ENCODE data around the gene ESR2.

DNA sequence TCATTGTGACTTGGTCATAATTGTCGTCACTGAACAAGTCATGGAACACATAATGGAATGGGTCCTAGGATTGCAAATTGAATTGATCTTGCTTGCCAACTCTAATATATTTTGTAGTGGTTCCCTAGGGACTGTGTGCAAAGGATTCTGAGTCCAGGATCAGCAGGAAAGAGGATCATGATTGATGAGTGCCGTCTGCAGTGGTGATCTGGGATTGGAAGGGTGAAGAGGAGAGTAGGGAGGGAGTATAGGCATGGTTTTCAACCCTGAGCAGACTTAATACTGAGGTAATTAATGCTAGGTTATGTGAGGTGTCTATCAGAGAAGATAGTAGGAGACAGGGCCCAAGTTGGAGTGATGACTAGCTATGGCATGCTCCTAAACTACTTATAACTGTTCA is 168.9 kb downstream of the ESR2 start:
- TF ChIP-seq CTCF (IDR thresholded peaks at IDR 0.05) (no peak), ELF1 (IDR thresholded peaks at IDR 0.05) (no peak), TCF12 (IDR thresholded peaks at IDR 0.05) (no peak), TEAD4 (IDR thresholded peaks at IDR 0.05; ENCODE audit: borderline replicate concordance, insufficient read depth) (no peak), GATA2 (CRISPR knock-in tag; IDR thresholded peaks at IDR 0.05) (no peak), TAF1 (IDR thresholded peaks at IDR 0.05; ENCODE audit: borderline replicate concordance, low read depth, low read length) (no peak), RXRA (IDR thresholded peaks at IDR 0.05; ENCODE audit: borderline replicate concordance, low read depth) (no peak), MEF2A (IDR thresholded peaks at IDR 0.05; ENCODE audit: borderline replicate concordance, low read depth) (no peak), EP300 (IDR thresholded peaks at IDR 0.05; ENCODE audit: borderline replicate concordance in 1 of 2, low read depth in 1 of 2, low read length in 1 of 2) (no peak), MXI1 (IDR thresholded peaks at IDR 0.05; ENCODE audit: low read depth, low read length) (no peak), ZBTB33 (IDR thresholded peaks at IDR 0.05; ENCODE audit: borderline replicate concordance, low read depth) (no peak), RAD21 (IDR thresholded peaks at IDR 0.05; ENCODE audit: low read length) (no peak)
- TF ChIP-seq, protein P1, sequence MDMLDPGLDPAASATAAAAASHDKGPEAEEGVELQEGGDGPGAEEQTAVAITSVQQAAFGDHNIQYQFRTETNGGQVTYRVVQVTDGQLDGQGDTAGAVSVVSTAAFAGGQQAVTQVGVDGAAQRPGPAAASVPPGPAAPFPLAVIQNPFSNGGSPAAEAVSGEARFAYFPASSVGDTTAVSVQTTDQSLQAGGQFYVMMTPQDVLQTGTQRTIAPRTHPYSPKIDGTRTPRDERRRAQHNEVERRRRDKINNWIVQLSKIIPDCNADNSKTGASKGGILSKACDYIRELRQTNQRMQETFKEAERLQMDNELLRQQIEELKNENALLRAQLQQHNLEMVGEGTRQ (IDR thresholded peaks at IDR 0.05; ENCODE audit: borderline replicate concordance, low read depth, low read length) = no peak

Data from SK-N-SH (cell line).